GM21526 (cell line): Measurements from ENCODE around the gene LRMDA.
"Not testable (repeated sequence)": the region's sequence is repeated elsewhere in the genome, so short reads cannot be mapped to it uniquely, and the experiment has no call there.

Experiments used
- ATAC-seq: cut with Tn5 transposase; IDR thresholded peaks from one replicate; pipeline ENCODE4 v1.9.1; 2021; ENCODE audit warnings: moderate library complexity; ENCODE audit not compliant: unreplicated experiment, low FRiP score

The LRMDA gene

DNA sequence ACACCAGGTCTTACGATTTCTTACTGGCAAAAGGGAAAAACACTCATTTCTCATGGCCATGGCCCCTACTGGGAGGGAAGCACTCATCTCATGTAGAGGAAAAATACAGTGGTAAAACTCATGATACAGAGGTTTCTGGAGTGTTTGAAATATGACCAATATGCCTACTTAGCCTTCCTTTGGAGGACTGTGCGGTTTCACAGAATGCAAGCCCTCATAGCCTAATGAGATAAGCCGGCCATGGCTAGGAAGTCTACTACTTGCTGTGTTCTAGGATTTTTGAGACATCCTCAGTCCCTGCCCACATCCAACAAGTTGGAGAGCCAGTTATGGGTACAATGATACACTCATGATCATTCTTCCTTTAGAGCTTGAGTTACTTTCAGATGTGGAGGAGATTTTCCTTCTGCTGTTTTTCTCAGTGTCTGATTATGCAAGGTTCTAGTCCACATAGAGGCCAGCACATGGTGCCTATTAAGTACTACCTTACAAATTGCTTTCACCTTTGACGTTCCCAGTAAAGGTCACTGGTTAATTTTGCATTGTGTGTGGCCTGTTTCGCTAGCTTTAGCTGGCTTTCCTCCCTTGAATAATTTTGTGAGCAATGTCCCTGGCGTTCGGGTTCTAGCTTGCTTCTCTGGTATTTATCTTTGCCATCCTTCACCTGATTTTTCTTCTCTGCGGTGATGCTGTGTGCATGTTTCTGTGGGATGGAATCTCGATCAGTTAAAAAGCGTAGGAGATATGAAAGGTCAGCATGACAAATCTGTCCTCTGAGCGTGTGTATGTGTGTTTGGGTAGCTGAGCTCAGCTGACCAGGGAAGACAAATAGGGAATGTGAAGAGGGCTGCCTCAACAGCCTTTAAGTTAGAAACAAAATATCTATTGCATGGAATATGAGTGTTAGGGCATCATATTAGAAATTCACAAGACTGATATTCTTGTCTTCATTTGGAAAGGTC lies 295.4 kb downstream of the LRMDA start:
- no peak for ATAC-seq

DNA sequence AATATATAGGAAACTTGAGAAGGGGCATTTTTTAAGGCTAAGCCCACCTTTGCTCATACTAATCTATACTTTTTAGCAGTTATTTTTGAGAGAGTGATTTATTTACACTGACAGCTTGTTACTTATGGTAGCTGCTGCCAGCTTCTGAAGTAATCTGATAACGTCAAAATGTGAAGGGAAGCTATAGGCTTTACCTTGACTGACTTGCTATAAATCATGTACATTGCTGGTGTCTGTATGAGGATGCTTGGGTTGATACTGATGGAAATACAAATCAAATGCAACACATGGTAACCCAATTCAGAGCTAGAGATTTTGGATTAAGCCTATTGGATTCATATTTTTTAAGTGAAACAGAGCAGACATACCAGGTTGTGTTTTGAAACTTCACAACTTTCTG lies 299.4 kb downstream of the LRMDA start:
- ATAC-seq, result no peak

DNA sequence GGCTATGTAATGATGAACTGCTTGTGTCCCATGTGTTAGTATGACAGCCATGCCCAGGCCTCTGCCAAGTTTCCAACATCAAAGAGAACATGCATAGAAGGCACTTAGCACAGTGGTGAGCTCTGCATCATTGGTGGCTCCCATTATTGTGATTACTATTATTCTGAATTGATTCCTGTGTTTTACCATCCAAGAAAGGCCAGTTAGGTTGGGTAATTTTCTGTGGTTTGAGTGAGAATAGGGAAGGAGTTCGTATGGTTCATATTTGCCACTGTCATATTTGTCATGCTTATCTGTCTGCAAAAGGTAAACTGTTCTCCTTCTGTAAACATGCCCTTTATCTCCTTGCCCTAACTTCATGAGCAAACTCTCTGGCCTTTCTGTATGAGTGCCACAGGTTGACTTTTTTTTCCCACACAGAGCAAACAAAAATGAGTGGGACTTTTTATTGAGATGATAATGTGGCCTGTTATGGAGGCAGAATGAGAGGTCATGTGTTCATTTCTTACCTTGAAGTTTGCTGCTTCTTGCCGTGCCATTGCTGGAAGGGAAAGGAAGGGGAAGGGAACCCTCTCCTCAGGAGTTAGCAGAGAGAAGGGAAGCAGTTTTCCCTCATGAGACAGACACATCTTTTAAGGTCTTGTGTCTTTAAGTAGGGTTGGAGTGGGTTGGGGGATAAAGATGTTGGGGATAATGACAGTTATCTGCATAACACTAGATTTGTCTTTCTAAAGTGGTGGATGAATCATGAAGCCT lies 301.9 kb downstream of the LRMDA start:
- no peak for ATAC-seq

DNA sequence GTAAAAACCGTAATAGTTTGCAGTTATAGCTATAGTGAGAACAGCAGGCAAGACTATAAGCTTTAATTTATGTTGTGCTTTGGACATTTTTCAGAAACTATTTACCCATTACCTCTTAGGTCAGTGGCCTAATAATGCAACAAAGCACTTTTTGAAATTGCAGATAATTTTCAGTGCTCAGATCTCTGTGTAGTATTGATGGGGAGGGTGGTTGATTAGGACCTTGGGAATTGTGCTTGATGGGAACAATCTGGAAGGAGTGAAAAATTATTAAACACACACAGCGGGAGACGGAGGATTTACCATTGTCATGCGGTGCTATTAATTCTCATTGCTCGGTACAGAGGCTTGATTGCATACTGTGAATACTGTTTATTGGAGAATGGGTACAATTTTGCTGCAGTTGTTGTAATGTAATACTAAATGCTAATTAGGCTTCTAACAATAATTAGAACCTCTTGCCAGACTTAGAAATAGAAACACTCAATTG lies 304.8 kb downstream of the LRMDA start:
- no peak for ATAC-seq

DNA sequence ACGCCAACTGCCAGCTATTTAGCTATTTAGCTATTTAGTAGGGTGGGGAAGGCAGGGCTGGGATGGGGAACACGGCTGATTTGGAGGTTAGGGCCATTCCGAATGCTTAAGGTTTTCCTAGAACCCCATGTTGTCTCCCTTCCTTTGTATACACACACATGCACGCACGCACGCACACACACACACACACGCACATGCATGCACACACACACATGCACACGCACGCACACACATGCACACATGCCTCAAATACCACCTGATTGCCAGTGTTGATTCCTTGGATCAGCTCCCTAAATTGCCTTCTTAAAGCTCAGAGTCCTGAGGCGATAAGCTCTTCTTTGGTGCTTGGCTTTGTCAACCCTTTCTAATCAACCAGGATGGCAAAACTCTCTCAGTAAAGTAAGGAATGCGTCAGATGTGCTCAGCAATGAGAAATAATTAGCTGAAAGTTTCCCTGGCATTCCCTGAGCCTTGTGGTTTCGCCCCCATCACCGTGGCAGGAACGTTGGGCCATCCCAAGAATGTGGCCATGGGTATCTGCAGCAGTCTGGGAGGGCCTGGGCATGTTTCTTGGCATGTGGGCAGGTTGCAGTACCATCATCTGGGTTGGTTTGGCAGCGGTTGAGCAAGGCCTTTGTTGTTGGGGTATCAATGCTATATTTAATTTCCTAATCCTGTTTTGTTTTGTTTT lies 305.6 kb downstream of the LRMDA start:
- no peak for ATAC-seq

DNA sequence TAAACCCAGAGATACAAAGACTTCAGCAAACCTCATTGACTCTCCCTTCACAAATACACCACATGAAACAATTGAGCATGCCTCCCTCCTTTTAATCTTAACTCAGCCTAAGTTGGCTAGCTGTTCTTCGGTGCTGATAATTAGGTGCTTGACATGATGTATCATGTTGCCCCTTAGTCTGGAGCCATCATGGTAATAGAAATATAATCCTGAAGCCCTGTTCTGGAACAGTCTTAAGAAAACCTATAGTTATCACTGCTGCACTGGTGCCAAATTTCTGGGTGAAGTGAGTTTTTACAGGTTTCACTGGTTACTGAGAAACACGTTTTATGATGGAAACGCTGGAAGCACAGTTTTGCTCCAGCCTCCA lies 306.1 kb downstream of the LRMDA start:
- no peak for ATAC-seq

DNA sequence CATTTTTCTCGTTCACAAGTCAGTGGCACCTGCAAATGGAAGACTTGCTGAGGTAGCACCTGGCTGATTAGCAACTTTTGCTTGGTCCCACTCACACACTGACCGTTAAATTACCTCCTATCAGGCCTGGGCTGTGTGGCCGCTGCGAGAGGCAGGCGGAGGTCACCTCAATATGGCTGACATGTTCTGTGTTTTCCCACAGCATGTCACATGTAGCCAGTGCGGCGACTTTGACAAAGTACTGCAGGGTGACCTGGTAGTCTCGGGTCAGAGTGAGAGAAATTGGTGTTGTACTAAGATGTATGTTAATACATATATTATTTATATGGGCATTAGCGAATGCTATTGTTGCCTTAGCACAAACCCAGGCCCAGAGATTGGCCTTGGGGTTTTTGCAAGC lies 307.5 kb downstream of the LRMDA start:
- ATAC-seq, result no peak

DNA sequence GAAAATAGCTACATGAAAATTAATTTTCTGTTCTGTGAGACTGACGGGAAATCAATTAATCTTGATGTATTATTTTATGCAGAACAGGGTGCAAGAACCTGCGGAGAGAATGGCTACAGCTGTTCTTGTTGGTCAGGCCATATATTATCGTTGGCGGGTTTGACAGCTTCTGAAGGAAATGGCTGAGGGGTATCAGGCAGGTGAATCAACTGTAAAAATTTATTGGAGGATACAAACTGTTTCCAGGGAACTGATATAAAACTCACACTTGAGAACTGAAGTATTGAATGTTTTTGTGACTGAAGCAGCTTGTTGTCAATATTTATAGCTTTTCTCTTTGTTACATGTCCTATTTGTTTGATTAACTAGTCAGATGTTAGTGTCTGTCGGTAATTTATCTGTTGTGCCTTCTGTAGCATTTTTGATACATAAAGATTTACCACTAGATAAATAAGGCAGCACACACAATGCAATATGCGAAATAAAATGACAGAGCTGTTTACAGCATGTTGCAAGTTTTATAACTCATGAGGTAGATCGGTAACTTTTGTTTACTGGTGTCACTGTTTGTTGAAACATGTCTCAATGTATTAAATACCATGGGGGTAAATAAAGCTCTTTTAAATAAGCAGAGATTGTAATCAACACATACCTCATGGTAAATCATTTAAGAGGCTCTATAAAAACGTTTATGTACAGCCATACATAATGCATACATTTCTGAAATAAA lies 308.2 kb downstream of the LRMDA start:
- no peak for ATAC-seq

DNA sequence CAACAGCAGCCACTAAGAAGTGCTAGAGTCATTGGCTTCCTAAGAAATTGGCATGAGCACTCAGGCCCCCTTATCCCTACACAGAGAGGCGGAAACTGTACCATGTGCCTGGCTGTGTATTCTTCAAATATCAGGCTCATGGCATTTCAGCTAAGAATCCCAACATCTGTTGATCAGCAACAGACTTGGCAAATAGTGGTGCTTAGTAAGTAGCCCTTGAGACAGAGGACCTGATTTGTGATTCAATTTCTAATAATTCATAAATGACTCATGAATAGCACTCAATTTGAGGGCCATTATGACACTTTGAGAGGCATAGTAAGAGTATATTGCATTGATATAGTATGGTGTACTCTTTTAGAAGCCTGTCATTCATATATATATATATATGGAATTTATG lies 309.1 kb downstream of the LRMDA start:
- ATAC-seq, result no peak

DNA sequence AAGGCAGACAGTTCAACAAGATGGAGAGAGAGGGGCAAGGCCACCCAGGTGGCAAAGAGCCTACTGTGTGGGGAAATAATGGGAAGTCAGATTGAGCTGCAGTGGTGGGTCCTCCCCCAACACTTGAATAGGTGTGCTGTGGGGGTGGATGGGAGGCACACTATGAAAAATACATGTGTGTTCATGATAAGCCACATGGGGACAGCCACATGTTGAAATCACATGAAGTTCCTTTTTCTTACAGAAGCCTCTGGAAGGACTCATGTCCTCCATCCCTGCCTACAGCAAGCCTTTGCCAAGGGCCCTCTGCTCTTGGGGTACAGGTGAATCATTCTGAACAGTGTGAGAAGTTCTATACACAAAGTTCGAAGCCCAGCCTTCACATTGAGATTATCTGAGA lies 310.9 kb downstream of the LRMDA start:
- no peak for ATAC-seq

DNA sequence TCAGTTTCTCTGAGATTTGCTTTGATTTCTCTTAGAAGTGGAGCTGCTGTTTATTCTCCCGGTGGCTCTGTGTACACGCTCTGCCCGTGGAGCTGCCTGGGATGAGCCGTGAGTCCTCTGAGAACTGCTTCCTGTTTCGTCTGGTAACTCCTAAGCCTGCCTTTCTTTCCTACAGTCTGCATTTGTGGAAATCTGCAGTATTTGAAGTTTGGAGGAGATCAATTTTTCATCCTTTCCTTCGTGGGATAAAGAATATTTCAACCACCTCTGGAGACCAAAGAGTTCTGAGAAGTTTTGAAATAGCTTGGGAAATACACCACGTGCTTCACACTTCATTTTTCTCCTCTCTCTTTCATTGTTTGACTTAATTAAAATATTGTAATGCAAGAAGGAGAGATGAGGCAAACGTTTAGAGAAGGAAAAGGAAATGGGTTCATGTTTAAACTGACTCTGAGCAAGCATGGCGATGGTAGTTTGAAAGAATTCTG lies 311.9 kb downstream of the LRMDA start:
- ATAC-seq, result no peak

DNA sequence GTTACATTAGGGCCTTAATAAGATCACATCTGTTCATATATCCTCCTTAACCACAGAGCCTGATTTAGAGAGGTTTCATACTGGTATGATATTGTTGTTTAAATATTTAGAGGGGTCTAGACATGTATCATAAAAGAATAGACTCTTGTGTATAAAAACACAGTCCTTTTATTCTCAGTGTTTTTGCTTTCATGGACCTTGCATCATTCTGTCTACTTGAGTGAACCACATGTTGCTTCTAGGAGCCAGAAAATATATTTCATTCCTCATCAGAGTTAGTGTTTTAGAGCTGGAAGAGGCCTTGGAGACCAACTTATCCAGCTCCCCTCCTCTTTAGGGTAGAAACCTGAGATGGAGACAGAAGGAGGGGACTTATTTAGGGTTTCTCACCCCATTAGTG lies 312.8 kb downstream of the LRMDA start:
- ATAC-seq, result no peak

DNA sequence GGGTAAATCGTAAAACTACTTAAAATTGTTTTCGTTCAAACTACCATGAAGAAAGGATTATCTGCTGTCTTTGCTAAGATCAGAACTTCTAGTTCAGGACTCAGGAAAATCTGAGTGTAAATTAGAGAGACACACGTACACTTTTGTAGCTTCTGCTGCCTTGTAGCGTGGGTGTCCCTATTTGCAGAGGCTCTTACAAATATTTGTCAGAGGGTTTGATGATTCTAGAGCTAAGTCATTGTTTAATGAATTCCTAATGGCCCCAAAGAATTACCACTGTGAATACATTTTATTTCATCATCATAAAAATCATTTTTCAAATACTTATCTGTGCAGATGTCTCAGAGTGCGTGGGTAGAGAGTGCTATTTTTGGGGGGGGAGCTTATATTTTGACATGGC lies 314.9 kb downstream of the LRMDA start:
- ATAC-seq, result no peak

DNA sequence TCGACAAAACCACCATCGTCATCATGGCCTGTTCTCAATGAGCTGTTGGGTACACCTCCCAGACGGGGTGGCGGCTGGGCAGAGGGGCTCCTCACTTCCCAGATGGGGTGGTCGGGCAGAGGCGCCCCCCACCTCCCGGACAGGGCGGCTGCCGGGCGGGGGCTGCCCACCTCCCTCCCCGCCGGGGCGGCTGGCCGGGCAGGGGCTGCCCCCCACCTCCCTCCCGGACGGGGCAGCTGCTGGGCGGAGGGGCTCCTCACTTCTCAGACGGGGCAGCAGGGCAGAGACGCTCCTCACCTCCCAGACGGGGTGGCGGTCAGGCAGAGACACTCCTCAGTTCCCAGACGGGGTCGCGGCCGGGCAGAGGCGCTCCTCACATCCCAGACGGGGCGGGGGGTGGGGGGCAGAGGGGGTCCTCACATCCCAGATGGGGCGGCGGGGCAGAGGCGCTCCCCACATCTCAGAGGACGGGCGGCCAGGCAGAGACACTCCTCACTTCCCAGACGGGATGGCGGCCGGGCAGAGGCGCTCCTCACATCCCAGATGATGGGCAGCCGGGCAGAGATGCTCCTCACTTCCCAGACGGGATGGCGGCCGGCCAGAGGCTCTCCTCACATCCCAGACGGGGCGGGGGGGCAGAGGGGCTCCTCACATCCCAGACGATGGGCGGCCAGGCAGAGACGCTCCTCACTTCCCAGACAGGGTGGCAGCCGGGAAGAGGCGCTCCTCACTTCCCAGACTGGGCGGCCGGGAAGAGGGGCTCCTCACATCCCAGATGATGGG lies 318.9 kb downstream of the LRMDA start:
- ATAC-seq, result not testable (repeated sequence)

DNA sequence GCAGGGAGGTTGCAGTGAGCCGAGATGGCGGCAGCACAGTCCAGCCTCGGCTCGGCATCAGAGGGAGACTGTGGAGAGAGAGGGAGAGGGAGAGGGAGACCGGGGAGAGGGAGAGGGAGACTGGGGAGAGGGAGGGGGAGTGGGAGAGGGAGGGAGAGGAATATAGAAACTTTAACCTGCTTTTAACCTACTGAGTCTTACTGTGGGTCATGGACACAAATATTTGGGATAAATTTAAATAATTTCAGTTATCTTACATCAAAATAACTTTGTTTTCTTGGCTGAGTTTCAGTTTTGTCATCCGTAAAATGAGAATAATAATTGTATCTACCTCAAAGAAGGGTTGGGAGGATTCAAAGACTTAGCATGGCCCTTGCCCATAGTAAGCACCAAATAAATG lies 319.8 kb downstream of the LRMDA start:
- ATAC-seq, result no peak

DNA sequence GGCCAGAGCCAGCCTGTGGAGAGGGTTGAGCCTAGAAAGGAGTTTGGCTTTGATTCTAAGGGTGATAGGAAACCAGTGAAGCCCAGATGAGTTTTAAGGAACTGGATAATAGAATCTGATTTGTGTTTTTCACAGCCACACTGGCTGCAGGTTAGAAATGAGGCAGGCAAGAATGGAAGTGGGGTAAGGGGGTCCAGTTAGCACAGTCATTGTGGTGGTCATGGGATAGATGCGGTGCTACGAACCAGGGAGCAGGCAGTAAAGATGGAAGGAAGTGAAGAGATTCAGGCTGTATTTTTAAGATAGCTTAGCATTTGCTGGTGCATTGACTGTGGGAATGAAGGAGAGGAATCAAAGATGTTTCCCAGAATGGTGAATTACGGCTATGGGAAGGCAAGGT lies 322.2 kb downstream of the LRMDA start:
- ATAC-seq, result no peak

DNA sequence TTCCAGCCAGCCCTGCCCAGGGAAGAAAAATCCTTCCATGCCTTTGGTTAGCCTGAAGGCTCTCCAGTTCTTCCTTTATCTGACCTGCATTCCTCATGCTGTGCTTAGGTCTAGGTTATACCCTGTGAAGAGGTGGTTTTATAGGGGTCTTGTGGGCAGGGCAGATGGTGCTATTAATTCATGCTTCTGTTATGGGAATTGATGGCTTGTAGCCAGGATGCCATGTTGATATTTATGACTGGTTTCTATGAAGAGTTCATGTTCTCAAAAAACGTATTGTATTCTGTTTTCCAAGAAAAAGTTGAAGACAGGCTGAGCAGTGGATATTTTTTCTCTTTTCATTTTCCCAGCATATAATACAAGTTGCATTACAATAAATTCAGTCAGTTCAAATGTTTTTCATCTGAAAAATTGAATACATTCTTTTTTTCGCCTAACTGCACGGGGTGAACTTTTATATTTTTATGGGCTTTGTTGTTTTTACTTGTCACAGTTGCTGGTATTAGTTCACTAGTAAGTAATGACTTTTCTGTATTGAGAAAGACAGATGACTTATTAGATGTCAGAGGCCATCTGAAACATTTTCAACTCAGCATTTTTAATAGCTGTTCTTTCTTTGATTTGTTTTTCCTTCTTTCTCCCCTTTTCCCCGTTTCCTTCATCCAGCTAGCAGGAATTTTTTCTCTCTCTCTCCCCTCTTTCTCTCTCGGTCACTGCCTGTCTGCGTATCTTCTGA lies 322.8 kb downstream of the LRMDA start:
- no peak for ATAC-seq

DNA sequence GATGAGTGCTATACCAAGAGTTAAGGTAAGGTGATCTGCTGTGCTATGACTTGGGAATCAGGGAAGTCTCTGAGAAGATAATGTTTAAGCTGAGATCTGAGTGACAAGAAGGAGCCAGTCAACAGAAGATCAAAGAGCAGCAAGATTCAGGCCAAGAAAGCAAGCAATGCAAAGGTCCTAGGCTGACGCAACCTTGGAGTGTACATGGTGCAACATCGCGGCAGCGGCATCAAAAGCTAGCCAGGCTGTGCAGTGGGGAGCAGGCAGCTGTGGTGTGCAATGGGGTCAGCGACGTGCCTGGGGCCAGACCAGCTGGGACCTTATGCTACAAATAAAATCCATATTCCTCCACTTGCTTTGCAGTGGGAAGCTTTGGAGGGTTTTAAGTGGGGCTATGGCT lies 324.1 kb downstream of the LRMDA start:
- ATAC-seq, result no peak

DNA sequence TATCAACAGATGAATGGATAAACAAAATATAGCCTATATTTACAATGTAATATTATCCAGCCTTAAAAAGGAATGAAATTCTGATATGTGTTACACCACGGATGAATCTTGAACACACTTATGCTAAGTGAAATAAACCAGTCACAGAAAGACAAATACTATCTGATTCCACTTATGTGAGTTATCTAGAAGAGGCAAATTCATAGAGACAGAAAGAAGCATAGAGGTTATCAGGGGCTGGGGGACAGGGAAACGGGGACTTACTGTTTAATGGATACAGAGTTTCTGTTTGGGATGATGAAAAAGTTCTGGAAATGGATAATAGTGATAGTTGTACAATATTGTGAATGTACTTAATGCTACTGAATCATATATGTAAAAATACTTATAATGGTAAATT lies 329.9 kb downstream of the LRMDA start:
- no peak for ATAC-seq
